Brain microvascular endothelial cell (primary cell): ENCODE measurements around the gene FSD2.
A peak's percentile ranks its signal among the peaks of the same experiment; 100 is the strongest.

Experiments
- DNase-seq: peaks from one replicate; pipeline ENCODE4 v3.0.0-alpha.2; 2020
- H3K27ac ChIP-seq: fragments of 250-450 bp; sonication (Bioruptor Pico); 2 replicates; pipeline ENCODE4 v1.5.1; 2020; ENCODE audit warnings: mild to moderate bottlenecking, moderate library complexity
- H3K27me3 ChIP-seq: fragments of 250-450 bp; sonication (Bioruptor Pico); replicated peaks from 2 replicates; pipeline ENCODE4 v1.5.1; 2020; ENCODE audit warnings: mild to moderate bottlenecking
- H3K36me3 ChIP-seq: fragments of 250-450 bp; sonication (Bioruptor Pico); replicated peaks from 2 replicates; pipeline ENCODE4 v1.5.1; 2020; ENCODE audit warnings: mild to moderate bottlenecking
- H3K4me3 ChIP-seq: 2 replicates; pipeline ENCODE4 v1.5.1; 2011; ENCODE audit warnings: low read depth, mild to moderate bottlenecking, control low read depth, low read length, moderate library complexity
- in situ Hi-C: cut with HindIII; loops from 2 replicates; pipeline ENCODE4 v1.10.0; 2017; ENCODE audit warnings: low sequenced_read_pairs, low pct_ligation_motif_present
- TF ChIP-seq, protein P1 (sequence below): IDR thresholded peaks from 2 replicates; pipeline ENCODE4 v1.5.1; 2011; ENCODE audit warnings: low read depth, mild to moderate bottlenecking, moderate library complexity, low read length, control low read depth, inconsistent platforms; ENCODE audit errors: missing control alignments

FSD2 gene

DNA sequence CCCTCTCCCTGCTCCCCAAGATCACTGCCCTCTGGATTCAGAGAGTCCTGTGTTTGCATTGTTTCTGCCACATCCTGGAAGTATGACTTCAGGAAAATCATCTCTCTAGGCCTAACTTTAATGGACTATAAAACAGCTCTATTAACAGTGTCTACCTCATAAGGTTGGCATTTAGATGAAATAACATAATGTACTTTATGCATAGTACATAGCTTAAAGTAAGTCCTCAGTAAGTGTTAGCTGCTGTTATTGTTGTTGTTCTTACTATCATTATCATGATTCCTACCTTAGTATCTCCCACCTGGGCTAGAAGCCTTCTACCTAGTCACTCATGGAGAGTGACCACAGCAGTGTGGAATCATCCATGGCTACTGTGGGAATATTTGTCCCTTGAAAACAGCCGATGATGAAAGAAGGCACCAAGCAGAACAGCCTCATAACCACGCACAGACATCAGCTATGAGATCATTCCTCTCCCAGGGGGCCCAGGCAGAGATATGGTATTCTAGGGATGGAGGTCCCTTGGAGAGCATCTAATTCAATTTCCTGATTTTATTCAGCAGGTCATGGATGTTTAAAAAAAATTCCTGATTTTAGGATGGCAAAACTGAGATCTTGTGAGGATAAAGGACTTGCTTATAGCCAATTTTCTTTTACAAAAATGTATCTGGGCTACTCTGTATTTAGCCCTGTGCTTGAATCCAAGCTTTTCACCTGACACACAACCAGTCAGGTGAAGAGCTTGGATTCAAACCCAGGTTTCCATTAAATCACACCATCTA, 1.9 kb downstream of the FSD2 start:
- Histone ChIP-seq H3K36me3 (no peaks in the 10 kb centered on the region), H3K4me3 (no peak overlapping the region), H3K27ac (no peak overlapping the region), H3K27me3 (no peaks in the 10 kb centered on the region)
- in situ Hi-C loops, result no loop called here
- DNase-seq, result peak; percentile 41
- TF ChIP-seq, protein P1, sequence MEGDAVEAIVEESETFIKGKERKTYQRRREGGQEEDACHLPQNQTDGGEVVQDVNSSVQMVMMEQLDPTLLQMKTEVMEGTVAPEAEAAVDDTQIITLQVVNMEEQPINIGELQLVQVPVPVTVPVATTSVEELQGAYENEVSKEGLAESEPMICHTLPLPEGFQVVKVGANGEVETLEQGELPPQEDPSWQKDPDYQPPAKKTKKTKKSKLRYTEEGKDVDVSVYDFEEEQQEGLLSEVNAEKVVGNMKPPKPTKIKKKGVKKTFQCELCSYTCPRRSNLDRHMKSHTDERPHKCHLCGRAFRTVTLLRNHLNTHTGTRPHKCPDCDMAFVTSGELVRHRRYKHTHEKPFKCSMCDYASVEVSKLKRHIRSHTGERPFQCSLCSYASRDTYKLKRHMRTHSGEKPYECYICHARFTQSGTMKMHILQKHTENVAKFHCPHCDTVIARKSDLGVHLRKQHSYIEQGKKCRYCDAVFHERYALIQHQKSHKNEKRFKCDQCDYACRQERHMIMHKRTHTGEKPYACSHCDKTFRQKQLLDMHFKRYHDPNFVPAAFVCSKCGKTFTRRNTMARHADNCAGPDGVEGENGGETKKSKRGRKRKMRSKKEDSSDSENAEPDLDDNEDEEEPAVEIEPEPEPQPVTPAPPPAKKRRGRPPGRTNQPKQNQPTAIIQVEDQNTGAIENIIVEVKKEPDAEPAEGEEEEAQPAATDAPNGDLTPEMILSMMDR, result no peak

DNA sequence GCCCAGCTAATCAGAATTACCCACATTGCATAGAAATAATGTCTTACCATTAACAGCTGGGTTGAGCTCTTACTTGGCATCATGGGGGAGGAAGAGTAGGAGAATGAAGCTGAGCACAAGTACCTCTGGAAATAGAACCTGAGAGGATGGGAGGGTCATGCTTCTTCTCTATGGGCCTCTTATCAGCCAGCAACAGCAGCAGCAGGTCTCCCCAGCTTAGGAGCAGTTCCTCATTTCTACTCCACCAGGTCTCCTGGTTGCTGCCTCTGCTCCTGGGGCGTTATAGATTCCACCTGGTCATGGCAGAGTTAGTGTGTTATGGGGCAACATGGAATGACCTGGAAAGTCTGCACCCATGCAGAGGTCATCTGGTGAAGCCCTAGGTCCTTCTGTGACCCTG, 3.4 kb downstream of the FSD2 start:
- no peak overlapping the region for H3K27ac ChIP-seq
- no peaks in the 10 kb centered on the region for H3K27me3 ChIP-seq
- no peak overlapping the region for H3K4me3 ChIP-seq
- TF ChIP-seq, protein P1, result no peak
- no peak for DNase-seq
- in situ Hi-C loops, result no loop called here
- H3K36me3 ChIP-seq, result no peaks in the 10 kb centered on the region

DNA sequence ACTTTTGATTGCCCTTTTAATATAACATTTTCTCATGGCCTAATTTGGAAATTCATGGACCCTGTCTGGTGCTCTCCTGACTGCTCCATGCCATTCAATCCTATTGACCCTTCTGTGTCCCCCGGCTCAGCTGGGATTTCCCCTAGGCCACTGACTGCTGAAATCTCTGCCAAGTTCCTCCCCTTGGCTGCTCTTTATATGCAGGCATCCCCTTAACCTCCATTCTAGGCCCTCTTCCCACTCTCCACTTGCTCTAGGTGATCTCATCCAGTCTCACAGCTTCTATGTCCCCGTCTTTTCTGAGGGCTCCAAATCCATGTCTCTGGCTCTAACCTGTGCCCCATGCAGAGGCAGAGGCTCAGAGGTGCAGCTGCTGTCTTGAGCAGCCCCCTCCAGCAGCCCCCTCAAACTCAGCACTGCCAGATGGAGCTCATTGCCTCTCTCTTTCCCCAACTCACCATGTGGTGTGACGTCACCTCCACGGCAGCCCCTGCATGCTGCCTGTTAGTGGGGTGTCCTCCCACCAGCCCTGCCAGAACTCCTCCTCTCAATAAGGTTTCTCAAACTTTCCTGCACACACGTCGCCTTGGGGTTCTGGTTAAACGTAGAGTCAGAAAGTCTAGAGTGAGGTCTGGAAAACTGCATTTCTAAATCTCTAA, 6.6 kb downstream of the FSD2 start:
- in situ Hi-C loops, result no loop called here

DNA sequence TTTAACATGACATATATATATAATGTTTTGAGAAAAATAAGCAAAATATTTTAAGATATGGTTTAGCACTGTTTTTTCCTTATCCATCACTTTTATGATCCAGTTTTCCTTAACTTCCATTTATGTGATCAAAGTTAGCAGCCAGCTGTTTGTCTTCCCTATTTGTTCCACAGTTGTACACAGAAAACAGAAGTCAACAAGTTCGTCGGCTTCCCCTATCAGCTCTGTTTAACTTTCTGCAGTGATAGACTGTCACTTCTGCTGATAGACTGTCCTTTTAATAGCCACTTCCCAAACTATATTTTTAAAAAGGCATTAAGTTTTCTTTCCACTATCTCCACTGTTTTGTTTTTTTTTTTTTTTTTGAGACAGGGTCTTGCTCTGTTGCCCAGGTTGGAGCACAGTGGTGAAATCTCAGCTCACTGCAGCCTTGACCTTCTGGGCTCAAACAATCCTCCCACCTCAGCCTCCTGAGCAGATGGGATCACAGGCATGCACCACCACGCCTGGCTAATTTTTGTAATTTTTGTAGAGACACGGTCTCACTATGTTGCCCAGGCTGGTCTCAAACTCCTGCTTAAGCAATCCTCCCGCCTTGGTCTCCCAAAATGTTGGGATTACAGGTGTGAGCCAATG, 7.2 kb downstream of the FSD2 start:
- H3K36me3 ChIP-seq, result no peaks in the 10 kb centered on the region
- no peak overlapping the region for H3K4me3 ChIP-seq
- in situ Hi-C loops, result no loop called here
- no peaks in the 10 kb centered on the region for H3K27me3 ChIP-seq
- TF ChIP-seq, protein P1, result no peak
- H3K27ac ChIP-seq, result no peak overlapping the region
- DNase-seq, result no peak

More for the DNA sequence above, 6.6 kb downstream of the FSD2 start:
- Histone ChIP-seq H3K27me3 (no peaks in the 10 kb centered on the region), H3K27ac (no peak overlapping the region), H3K36me3 (no peaks in the 10 kb centered on the region), H3K4me3 (no peak overlapping the region)
- TF ChIP-seq, protein P1, result no peak
- no peak for DNase-seq

DNA sequence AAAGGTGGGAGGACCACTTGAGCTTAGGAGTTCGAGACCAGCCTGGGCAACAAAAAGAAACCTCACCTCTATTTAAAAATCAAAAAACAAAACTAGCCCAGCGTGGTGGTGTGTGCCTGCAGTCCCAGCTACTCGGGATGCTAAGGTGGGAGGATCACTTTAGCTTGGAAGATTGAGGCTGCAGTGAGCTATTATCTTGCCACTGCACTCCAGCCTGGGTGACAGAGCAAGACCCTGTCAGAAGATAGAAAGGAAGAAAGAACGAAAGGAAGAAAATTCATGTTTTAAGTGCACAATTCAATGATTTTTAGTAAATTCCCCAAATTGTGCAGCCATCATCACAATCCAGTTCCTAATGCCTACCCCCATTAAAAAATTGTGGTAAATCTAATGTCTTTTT, 7.8 kb downstream of the FSD2 start:
- in situ Hi-C loops, result no loop called here
- H3K4me3 ChIP-seq, result no peak overlapping the region
- no peaks in the 10 kb centered on the region for H3K27me3 ChIP-seq
- DNase-seq, result no peak
- TF ChIP-seq, protein P1, result no peak
- no peak overlapping the region for H3K27ac ChIP-seq
- no peaks in the 10 kb centered on the region for H3K36me3 ChIP-seq
